Measurements from ENCODE around the gene CDT1. TPM values are rescaled to one million over a fixed set of nuclear protein-coding genes. Genes with fewer than 3 reads are reported as not detected.

The CDT1 gene
- total and polyA plus RNA-seq, 8 donors, result 9.3 to 20.4 (median 13.4) TPM

- Histone ChIP-seq H3K27me3 (peaks cover 0 to 8% of the 10 kb centered on the region in 2 donors), H3K36me3 (peaks cover 0 to 32% of the 10 kb centered on the region in 2 donors), H3K27ac (no peak overlapping the region), H3K9me3 (no peaks in the 10 kb centered on the region), H3K4me1 (peaks cover 17 to 52% of the 10 kb centered on the region in 2 donors), H3K4me3 (no peak overlapping the region)
- TF ChIP-seq CTCF (IDR thresholded peaks at IDR 0.05), result no peak
- ATAC-seq, result no peak
- no peak for DNase-seq
- intact Hi-C loops (cut with DNase I), result no loop called here
Observed at GRCh38 chr16:88806491-88807111, 3.0 kb downstream of the CDT1 start.

- intact Hi-C loops (cut with DNase I), result no loop called here
- DNase-seq (no peak), ATAC-seq (no peak)
- Histone ChIP-seq H3K9me3 (no peaks in the 10 kb centered on the region), H3K4me3 (no peak overlapping the region), H3K27ac (no peak overlapping the region), H3K36me3 (peaks cover 0 to 32% of the 10 kb centered on the region in 2 donors), H3K27me3 (peaks cover 0 to 8% of the 10 kb centered on the region in 2 donors), H3K4me1 (peaks cover 17 to 52% of the 10 kb centered on the region in 2 donors)
- no peak for TF ChIP-seq CTCF (IDR thresholded peaks at IDR 0.05)
Observed at GRCh38 chr16:88807142-88807625, 3.6 kb downstream of the CDT1 start.

GRCh38 chr16:88807626-88808453 lies 4.3 kb downstream of the CDT1 start:
- Histone ChIP-seq H3K9me3 (no peaks in the 10 kb centered on the region), H3K4me1 (peaks cover 17 to 52% of the 10 kb centered on the region in 2 donors), H3K4me3 (no peak overlapping the region), H3K27ac (no peak overlapping the region), H3K36me3 (peaks cover 0 to 32% of the 10 kb centered on the region in 2 donors), H3K27me3 (peaks cover 0 to 8% of the 10 kb centered on the region in 2 donors)
- intact Hi-C loops (cut with DNase I), result no loop called here
- no peak for TF ChIP-seq CTCF (IDR thresholded peaks at IDR 0.05)
- DNase-seq, result no peak
- no peak for ATAC-seq

GRCh38 chr16:88809068-88809675 lies 5.6 kb downstream of the CDT1 start:
- no peak for TF ChIP-seq CTCF (IDR thresholded peaks at IDR 0.05)
- Histone ChIP-seq H3K27ac (no peak overlapping the region), H3K4me3 (no peak overlapping the region), H3K36me3 (peaks cover 0 to 32% of the 10 kb centered on the region in 2 donors), H3K4me1 (peaks cover 17 to 51% of the 10 kb centered on the region in 2 donors), H3K9me3 (no peaks in the 10 kb centered on the region), H3K27me3 (peaks cover 0 to 6% of the 10 kb centered on the region in 2 donors)
- DNase-seq (no peak), ATAC-seq (no peak)
- intact Hi-C loops (cut with DNase I), result no loop called here

All from left lung (tissue), 10 donors.